CD4-positive, alpha-beta T cell treated with Interleukin-6 for 4 hours (primary cell): ENCODE results near the gene FBLIM1.

Source experiments
- DNase-seq: peaks from one replicate; pipeline ENCODE4 v3.0.0-alpha.2; 2020; ENCODE audit warnings: mixed read lengths

FBLIM1 gene

GRCh38 chr1:15731735-15732685 is 26.6 kb upstream of the FBLIM1 start:
- no peak for DNase-seq

DNA sequence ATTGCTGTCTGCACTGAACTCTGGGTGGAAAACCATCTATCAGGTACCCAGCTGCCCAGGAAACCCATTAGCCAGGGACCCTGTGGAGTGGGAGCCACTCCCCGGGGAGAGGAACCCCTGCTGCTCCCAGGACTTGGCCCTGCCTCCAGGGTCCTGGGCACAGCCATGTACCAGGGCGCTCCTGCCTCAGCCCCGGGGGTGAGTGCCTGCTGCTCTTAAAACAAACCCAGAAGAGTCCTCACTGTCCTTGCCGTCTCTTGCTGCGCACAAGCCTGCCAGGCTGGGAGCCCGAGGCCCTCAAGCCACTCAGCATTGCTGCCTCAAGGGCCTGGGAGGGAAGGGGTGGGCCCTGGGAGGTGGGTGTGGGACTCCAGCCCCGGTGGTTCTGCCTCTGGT is 25.9 kb upstream of the FBLIM1 start:
- no peak for DNase-seq

DNA sequence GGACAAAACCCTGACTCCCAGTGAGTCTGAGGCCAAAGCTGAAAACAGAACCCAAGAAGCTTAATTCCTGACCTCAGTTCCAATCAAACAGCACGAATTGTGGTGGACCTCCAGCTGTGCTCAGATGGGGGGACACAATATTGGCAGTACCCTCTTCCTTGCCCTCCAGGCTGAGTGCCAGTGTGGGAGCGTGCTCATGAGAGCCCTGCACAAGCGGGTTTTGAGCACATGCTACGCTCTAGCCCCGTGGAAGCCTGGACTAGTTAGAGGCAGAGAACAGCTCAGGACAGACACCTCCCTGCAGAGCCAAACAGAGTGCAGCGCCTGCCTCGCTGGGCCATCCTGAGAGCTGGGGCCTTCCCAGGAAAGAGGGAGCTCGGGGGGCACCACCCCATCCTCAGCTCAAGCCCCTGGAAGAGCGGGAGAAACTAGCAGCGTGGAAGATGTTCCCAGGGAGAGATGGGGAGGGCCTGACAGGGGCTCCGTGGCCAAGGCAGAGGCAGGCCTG is 25.3 kb upstream of the FBLIM1 start:
- no peak for DNase-seq

- no peak for DNase-seq
These were observed 24.8 kb upstream of the FBLIM1 start for GRCh38 chr1:15733726-15734226.

GRCh38 chr1:15734296-15734695 is 24.3 kb upstream of the FBLIM1 start:
- DNase-seq, result no peak

GRCh38 chr1:15734901-15735300 is 23.7 kb upstream of the FBLIM1 start:
- DNase-seq, result no peak

DNA sequence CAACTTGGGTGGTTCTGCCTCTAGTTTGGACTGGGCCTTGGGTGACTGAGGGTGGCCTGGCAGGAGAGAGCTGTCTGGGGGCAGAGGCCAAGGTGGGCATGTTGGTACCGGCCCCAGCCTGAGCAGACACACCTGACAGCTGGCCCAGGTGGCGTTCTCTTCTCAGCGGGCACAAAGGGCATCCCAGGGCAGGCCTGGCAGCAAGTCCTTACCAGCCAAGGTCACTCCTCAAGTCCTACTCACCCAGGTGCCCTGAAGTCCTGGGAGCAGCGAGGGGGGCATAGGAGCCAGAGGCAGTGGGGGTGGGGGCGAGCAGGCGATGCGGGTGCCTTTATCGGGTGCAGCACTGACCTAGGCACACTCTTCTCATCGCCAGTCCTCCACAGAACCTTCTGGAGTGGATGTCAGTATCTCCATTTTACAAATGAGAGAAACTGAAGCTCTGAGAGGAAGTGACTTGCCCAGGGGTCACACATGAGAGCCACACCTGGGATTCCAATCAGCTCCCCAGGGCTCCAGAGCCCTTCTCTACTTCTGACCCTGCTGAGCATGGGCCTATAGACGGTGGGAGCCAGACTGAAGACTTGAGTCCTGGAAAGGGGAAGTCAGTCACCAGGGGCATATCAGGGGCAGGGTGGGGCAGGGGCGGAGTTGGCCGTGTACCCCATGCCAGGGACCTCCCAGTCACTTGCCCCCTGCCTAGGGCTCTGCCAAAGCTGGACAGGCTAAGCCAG is 23.1 kb upstream of the FBLIM1 start:
- DNase-seq, result no peak

DNA sequence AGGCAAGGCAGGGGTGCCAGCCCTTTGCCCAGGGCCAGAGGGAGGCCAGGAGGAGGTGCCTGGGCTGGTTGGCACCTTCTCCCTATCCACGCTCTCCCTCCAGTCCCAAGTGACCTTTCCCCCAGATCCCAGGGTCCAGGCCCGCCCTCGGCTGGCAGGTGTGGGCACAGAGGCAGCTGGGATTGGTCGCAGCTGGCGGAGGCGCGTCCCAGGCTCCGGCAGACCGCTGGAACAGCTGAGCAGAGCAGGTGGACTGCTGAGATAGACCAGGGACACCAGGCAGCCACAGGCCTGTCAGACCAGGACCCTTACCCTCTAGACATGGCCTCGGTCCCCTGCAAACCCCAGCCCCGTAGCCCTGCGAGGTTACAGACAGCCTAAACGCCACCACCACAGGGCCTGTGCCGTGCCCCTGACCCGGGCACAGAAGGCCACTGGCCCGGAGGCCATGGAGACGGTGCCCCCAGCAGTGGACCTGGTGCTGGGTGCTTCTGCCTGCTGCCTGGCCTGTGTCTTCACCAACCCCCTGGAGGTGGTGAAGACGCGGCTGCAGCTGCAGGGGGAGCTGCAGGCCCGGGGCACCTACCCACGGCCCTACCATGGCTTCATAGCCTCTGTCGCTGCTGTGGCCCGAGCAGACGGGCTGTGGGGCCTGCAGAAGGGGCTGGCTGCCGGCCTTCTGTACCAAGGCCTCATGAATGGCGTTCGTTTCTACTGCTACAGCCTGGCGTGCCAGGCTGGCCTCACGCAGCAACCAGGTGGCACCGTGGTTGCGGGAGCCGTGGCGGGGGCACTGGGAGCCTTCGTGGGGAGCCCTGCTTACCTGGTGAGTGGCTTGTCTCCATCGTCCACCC is 22.3 kb upstream of the FBLIM1 start, which contains the start of gene SLC25A34:
SLC25A34 (plus strand) TSS at position 221 of the 854 bp plus-strand sequence; CDS start at position 449, 228 bp downstream.
- no peak for DNase-seq

DNA sequence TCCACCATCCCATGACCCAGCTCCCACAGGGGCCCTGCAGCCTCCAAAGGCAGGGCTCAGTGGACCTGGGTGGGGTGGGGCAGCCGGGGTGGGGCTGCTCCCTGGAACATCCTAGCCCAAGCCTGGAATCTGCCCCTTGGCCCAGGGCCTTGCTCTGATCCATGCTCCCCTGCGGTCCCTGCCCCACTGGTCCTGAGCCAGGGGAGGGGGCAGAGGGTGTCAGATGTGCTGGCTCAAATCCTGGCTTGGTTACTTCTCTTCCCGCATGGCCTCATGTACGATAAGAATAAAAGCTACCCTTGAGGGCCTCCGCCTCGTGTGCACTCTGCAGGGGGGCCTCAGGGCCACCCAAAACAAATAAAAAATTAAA is 21.7 kb upstream of the FBLIM1 start:
- no peak for DNase-seq

GRCh38 chr1:15737324-15738319 is 21.0 kb upstream of the FBLIM1 start:
- DNase-seq, result no peak

- DNase-seq, result no peak
These were observed 20.0 kb upstream of the FBLIM1 start for GRCh38 chr1:15738416-15739113.

- no peak for DNase-seq
These were observed 19.3 kb upstream of the FBLIM1 start for GRCh38 chr1:15739259-15739658.

- DNase-seq, result no peak
These were observed 18.9 kb upstream of the FBLIM1 start for GRCh38 chr1:15739745-15740144.

- peak; percentile 77 for DNase-seq
These were observed 17.4 kb upstream of the FBLIM1 start for GRCh38 chr1:15740924-15741850.

GRCh38 chr1:15742339-15742801 is 16.2 kb upstream of the FBLIM1 start, which contains the start of gene TMEM82:
Gene TMEM82 (plus strand): TSS chr1:15742499. CDS start chr1:15742560, 61 bp downstream.
- no peak for DNase-seq

DNA sequence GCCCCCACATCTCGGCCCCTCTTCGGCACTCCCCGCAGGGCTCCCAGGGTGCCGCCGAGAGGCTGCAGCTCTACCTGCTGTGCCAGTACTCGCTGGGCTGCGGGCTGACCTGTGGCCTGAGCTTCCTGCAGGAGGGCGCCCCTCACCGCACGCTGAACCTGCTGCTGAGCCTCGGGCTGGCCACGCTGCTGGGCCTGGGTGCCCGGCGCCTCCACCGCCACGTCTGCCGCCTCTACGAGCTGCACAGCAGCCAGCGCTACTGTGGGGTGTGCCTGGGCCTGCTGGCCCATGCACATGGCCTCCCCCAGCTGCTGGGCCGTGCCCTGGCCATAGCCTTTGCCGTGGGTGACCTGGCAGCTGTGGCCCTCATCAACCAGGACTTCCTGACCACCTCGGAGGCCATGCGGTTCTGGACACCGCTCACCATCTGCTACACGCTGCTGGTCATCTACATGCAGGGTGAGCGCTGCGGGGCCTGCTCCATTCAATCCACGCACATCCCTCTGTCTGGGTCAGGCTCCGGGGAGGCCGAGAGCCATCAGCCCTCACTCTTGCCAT is 14.4 kb upstream of the FBLIM1 start:
- no peak for DNase-seq

DNA sequence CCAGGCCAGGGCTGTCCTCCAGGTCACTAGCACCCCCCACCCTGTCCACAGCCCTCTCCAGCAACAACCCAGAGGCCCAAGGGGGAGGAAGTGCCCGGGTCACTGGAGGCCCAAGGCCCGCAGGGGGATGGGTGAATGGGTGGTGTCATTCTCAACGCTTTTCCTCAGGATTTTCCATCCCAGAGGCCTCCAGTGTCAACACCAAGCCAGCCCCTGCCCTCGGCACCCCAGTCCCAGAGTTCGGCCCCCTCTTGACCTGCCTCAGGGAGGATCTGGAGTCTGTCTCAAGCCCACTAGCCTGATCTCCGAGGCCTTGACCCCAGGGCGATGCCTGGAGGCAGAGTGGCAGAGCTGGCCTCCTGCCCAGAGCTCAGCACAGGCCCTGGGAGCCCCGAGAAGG is 11.2 kb upstream of the FBLIM1 start:
- DNase-seq, result no peak

GRCh38 chr1:15748264-15748663 is 10.3 kb upstream of the FBLIM1 start:
- no peak for DNase-seq
